GM12878 (cell line): ENCODE measurements around the gene PROM1. TPM values are rescaled to one million over a fixed set of nuclear protein-coding genes. Genes with fewer than 3 reads are reported as not detected.
A peak's percentile ranks its signal among the peaks of the same experiment; 100 is the strongest.

Experiments used
- ATAC-seq: fragments of 200-7000 bp; cut with Tn5 transposase; 3 replicates; pipeline ENCODE4 v1.9.1; 2020; ENCODE audit warnings: mild to moderate bottlenecking, moderate library complexity
- BruUV-seq: library from RNA; stranded (reverse); fragments of 400-500 nt; replicated peaks from 2 replicates; lab custom pipeline; 2021; lab: Mats Ljungman, UMichigan
- CTCF ChIA-PET: fragments of 300-600 bp; sonication (Branson Sonifier 250); formaldehyde crosslinking; extraction: SDS; loops from one replicate; lab custom pipeline; 2021; ENCODE audit warnings: inconsistent platforms; lab: Yijun Ruan, JAX
- POLR2A ChIA-PET: fragments of 350-600 bp; formaldehyde crosslinking; extraction: SDS; loops from one replicate; lab custom pipeline; 2021; ENCODE audit warnings: inconsistent platforms; lab: Charles Lee
- RAD21 ChIA-PET: fragments of 300-600 bp; sonication (Branson Sonifier 250); formaldehyde crosslinking; loops from one replicate; lab custom pipeline; 2023; ENCODE audit warnings: antibody characterized with exemption; ENCODE audit not compliant: unreplicated experiment; lab: Charles Lee
- SMC1A ChIA-PET: fragments of 300-600 bp; sonication (Branson Sonifier 250); formaldehyde crosslinking; loops from one replicate; lab custom pipeline; 2023; ENCODE audit not compliant: unreplicated experiment, uncharacterized antibody; lab: Charles Lee
- DNase-seq: peaks from one replicate; pipeline ENCODE4 v3.0.0-alpha.2; 2011; ENCODE audit warnings: low read depth, low spot score
- FAIRE-seq: peaks from 3 replicates; lab custom pipeline; 2011; peaks lifted over from hg19 to GRCh38; lab: Jason Lieb, UNC
- H2AFZ ChIP-seq: 2 replicates; pipeline ENCODE4 v1.6.0; 2011; ENCODE audit warnings: low read depth, low read length, control low read depth; ENCODE audit not compliant: control insufficient read depth
- H3K27ac ChIP-seq: 2 replicates; pipeline ENCODE4 v1.5.1; 2011; ENCODE audit warnings: control low read depth; ENCODE audit not compliant: control insufficient read depth, insufficient read depth
- H3K27me3 ChIP-seq, 2 experiments: replicated peaks in 1 of 2; 2 replicates each; pipeline versions ENCODE4 v1.6.0 to v1.6.1; 2011; ENCODE audit warnings: low read length in 1 of 2; ENCODE audit not compliant: control insufficient read depth in 2 of 2, insufficient read depth in 2 of 2
- H3K36me3 ChIP-seq, 2 experiments: 2 replicates each; pipeline ENCODE4 v1.5.1; 2011; ENCODE audit warnings: low read length in 1 of 2; ENCODE audit not compliant: control insufficient read depth in 2 of 2, insufficient read depth in 2 of 2
- H3K4me1 ChIP-seq: 2 replicates; pipeline ENCODE4 v1.6.1; 2011; ENCODE audit warnings: mild to moderate bottlenecking, low read length, moderate library complexity, mixed read lengths; ENCODE audit not compliant: control insufficient read depth, insufficient read depth
- H3K4me2 ChIP-seq: 2 replicates; pipeline ENCODE4 v1.6.0; 2011; ENCODE audit warnings: control low read depth; ENCODE audit not compliant: control insufficient read depth, insufficient read depth
- H3K4me3 ChIP-seq: fragments of 200-600 bp; sonication (generic); 2 replicates; pipeline ENCODE4 v1.5.1; 2016
- H3K79me2 ChIP-seq: 2 replicates; pipeline ENCODE4 v1.6.0; 2011; ENCODE audit warnings: low read length; ENCODE audit not compliant: control insufficient read depth, insufficient read depth
- H3K9ac ChIP-seq: 2 replicates; pipeline ENCODE4 v1.8.0; 2011; ENCODE audit warnings: low read length, control low read depth, mixed read lengths; ENCODE audit not compliant: control insufficient read depth, insufficient read depth
- H3K9me3 ChIP-seq: replicated peaks from 3 replicates; pipeline ENCODE4 v1.5.1; 2011; ENCODE audit warnings: mild to moderate bottlenecking, low read length; ENCODE audit not compliant: control insufficient read depth, insufficient read depth
- H4K20me1 ChIP-seq: 2 replicates; pipeline ENCODE4 v1.6.0; 2011; ENCODE audit not compliant: control insufficient read depth, insufficient read depth
- BACH1 ChIP-seq: fragments of 450-650 bp; IDR thresholded peaks from 2 replicates; pipeline ENCODE4 v1.6.1; 2017; ENCODE audit warnings: mild to moderate bottlenecking, borderline replicate concordance
- CEBPZ ChIP-seq: fragments of 150-350 bp; IDR thresholded peaks from 2 replicates; pipeline ENCODE4 v1.6.1; 2016; ENCODE audit warnings: low read depth, low read length
- GABPA ChIP-seq: IDR thresholded peaks from 2 replicates; pipeline ENCODE4 v1.6.1; 2014; ENCODE audit warnings: antibody characterized with exemption, low read depth, mild to moderate bottlenecking, inconsistent platforms
- PKNOX1 ChIP-seq: fragments of 450-650 bp; IDR thresholded peaks from 2 replicates; pipeline ENCODE4 v1.6.1; 2016; ENCODE audit warnings: mild to moderate bottlenecking
- TARDBP ChIP-seq: IDR thresholded peaks from 2 replicates; pipeline ENCODE4 v1.6.1; 2016; ENCODE audit warnings: borderline replicate concordance
- ZNF24 ChIP-seq: fragments of 450-650 bp; IDR thresholded peaks from 2 replicates; pipeline ENCODE4 v1.6.1; 2017; ENCODE audit warnings: antibody characterized with exemption, mild to moderate bottlenecking
- ZNF384 ChIP-seq: IDR thresholded peaks from 2 replicates; pipeline ENCODE4 v1.6.1; 2012; ENCODE audit warnings: low read depth, mild to moderate bottlenecking, low read length, improper control_type of control experiment, borderline replicate concordance
- WGBS: methylation state at CpG from one replicate; pipeline ENCODE4 v1.1.6; 2016; ENCODE audit warnings: low lambda C conversion rate; ENCODE audit not compliant: insufficient replicate concordance, insufficient coverage; ENCODE audit errors: missing lambda C conversion rate; 5-methylcytosine and 5-hydroxymethylcytosine counted together
- in situ Hi-C: fragments of 300-500 bp; cut with MboI; formaldehyde crosslinking; loops from 9 replicates; pipeline ENCODE4 v1.14.3; 2018; ENCODE audit warnings: mixed read lengths
- intact Hi-C: fragments of 100-400 bp; cut with micrococcal nuclease; formaldehyde crosslinking; loops from one replicate; pipeline ENCODE4 v1.14.2; 2022; ENCODE audit not compliant: unreplicated experiment
- polyA plus RNA-seq, 11 experiments: library from polyadenylated mRNA; depleted of rRNA in 4 of 11; unstranded in 6 of 11; stranded (reverse) in 5 of 11; fragments of >200 nt; fragmentation: Nextera tagmentation in 4 of 11; fragmentation: Illumina TruSeq in 1 of 11; extraction: Ambion mirVana in 4 of 11; extraction: Trizol in 1 of 11; gene quantifications; 1 replicate in 1 of 11; 2 replicates in 10 of 11; pipeline versions ENCODE4 v1.2.1 to v1.2.3, GENCODE V29; 2011 to 2016; ENCODE audit warnings: inconsistent platforms in 2 of 11, missing spikeins in 2 of 11, low read depth in 1 of 11
- total RNA-seq, 4 experiments: library from RNA; depleted of rRNA in 3 of 4; stranded (reverse); fragments of >200 nt in 3 of 4; fragmentation: Illumina TruSeq in 1 of 4; extraction: Trizol in 1 of 4; gene quantifications; 2 replicates each; pipeline versions ENCODE4 v1.2.1 to v1.2.3, GENCODE V29; 2013 to 2021
- TF ChIP-seq, protein P1 (sequence below): IDR thresholded peaks from 2 replicates; pipeline ENCODE4 v1.6.1; 2012; ENCODE audit warnings: mild to moderate bottlenecking, low read depth, low read length
- TF ChIP-seq, protein P2 (sequence below): IDR thresholded peaks from 2 replicates; pipeline ENCODE4 v1.6.1; 2011; ENCODE audit warnings: mild to moderate bottlenecking, low read depth, low read length, moderate library complexity; ENCODE audit not compliant: insufficient replicate concordance

The PROM1 gene
- total and polyA plus RNA-seq, 10 of the 15 experiments (the other 5 are each of a cell fraction or from before 2014, with no cell fraction given): 0.08 to 0.31 (median 0.18) TPM; not detected in 7

- TF ChIP-seq CEBPZ: no peak
- TF ChIP-seq, protein P1, sequence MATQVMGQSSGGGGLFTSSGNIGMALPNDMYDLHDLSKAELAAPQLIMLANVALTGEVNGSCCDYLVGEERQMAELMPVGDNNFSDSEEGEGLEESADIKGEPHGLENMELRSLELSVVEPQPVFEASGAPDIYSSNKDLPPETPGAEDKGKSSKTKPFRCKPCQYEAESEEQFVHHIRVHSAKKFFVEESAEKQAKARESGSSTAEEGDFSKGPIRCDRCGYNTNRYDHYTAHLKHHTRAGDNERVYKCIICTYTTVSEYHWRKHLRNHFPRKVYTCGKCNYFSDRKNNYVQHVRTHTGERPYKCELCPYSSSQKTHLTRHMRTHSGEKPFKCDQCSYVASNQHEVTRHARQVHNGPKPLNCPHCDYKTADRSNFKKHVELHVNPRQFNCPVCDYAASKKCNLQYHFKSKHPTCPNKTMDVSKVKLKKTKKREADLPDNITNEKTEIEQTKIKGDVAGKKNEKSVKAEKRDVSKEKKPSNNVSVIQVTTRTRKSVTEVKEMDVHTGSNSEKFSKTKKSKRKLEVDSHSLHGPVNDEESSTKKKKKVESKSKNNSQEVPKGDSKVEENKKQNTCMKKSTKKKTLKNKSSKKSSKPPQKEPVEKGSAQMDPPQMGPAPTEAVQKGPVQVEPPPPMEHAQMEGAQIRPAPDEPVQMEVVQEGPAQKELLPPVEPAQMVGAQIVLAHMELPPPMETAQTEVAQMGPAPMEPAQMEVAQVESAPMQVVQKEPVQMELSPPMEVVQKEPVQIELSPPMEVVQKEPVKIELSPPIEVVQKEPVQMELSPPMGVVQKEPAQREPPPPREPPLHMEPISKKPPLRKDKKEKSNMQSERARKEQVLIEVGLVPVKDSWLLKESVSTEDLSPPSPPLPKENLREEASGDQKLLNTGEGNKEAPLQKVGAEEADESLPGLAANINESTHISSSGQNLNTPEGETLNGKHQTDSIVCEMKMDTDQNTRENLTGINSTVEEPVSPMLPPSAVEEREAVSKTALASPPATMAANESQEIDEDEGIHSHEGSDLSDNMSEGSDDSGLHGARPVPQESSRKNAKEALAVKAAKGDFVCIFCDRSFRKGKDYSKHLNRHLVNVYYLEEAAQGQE: no peak
- no peak for TF ChIP-seq ZNF24
- no peak for TF ChIP-seq ZNF384
- TF ChIP-seq BACH1: no peak
Observed at GRCh38 chr4:16122308-16122711, 38.5 kb upstream of the PROM1 start (continued).

- no peaks in the 10 kb centered on the region for H3K4me1 ChIP-seq
- ATAC-seq: peak; percentile 69
- H3K4me2 ChIP-seq: no peak overlapping the region
Observed at GRCh38 chr4:16120720-16121119, 36.9 kb upstream of the PROM1 start.

More at GRCh38 chr4:16120720-16121119, 36.9 kb upstream of the PROM1 start:
- no TSS peak for BruUV-seq
- H3K36me3 ChIP-seq: no peaks in the 10 kb centered on the region
- ChIA-PET POLR2A (no interaction called here), RAD21 (no interaction called here), CTCF (no interaction called here), SMC1A (no interaction called here)
- H3K27me3 ChIP-seq: 0 out of 4 replicates have a peak, but pooled peaks cover 0 to 1% of the 10 kb centered on the region in 2 experiments
- H3K79me2 ChIP-seq: no peaks in the 10 kb centered on the region
- DNase-seq (no peak), FAIRE-seq (no peak)
- no peak overlapping the region; the same call in 1 of the 2 replicates for H2AFZ ChIP-seq
- intact Hi-C loops (no loop called here), in situ Hi-C loops (no loop called here)
- no peak overlapping the region for H3K27ac ChIP-seq
- no peaks in the 10 kb centered on the region for H4K20me1 ChIP-seq
- no peak overlapping the region for H3K4me3 ChIP-seq
- WGBS: 3% methylated on average over 4 of the region's 4 CpGs
- TF ChIP-seq PKNOX1 (peak; percentile 96), TARDBP (no peak), GABPA (0 out of 2 replicates have a peak, but pooled peaks have one; percentile 39)
- TF ChIP-seq, protein P2, sequence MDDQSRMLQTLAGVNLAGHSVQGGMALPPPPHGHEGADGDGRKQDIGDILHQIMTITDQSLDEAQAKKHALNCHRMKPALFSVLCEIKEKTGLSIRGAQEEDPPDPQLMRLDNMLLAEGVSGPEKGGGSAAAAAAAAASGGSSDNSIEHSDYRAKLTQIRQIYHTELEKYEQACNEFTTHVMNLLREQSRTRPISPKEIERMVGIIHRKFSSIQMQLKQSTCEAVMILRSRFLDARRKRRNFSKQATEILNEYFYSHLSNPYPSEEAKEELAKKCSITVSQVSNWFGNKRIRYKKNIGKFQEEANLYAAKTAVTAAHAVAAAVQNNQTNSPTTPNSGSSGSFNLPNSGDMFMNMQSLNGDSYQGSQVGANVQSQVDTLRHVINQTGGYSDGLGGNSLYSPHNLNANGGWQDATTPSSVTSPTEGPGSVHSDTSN: peak; percentile 91
- TF ChIP-seq, all 136 proteins: peak for 3
- Histone ChIP-seq H3K9ac (no peak overlapping the region), H3K9me3 (no peaks in the 10 kb centered on the region)
